Tibial nerve (tissue), 3 donors: ENCODE data around the gene ZBTB34.

Experiments used
- CTCF ChIP-seq, 5 experiments: fragments of 200-600 bp in 3 of 5; fragments of 450-650 bp in 2 of 5; sonication (generic) in 3 of 5; IDR thresholded peaks; one replicate each; pipeline ENCODE4 v1.5.1; 2016 to 2019; ENCODE audit warnings: antibody characterized with exemption in 5 of 5, mild to moderate bottlenecking in 3 of 5, moderate library complexity in 2 of 5
- POLR2A ChIP-seq, 2 donors: fragments of 450-650 bp; IDR thresholded peaks; one replicate each; pipeline ENCODE4 v1.6.1; 2017; ENCODE audit warnings: antibody characterized with exemption in 2 of 2, mild to moderate bottlenecking in 2 of 2, moderate library complexity in 2 of 2

DNA sequence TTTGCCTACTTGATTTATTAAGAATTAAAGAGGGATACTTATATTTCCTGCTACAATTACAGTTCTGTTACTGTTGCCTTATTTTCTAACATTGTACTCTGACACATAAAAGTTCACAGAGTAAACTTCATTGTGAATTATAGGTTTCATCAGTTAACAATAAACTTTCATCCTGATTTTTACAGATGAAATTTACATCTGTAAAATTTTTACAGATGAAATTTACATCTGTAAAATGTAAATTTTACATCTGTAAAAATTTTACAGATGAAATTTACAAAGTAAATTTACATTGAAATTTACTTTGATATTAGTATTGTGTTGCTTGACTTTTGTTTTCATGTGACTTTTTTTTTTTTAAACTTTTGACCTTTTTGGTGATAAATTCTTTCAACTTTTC, 46.3 kb upstream of the ZBTB34 start:
- TF ChIP-seq CTCF (IDR thresholded peaks at IDR 0.05) (no peak), POLR2A (IDR thresholded peaks at IDR 0.05) (no peak)
